HuH-7 (cell line): ENCODE data around the gene FTCD.

Experiments used
- DNase-seq: peaks from one replicate; pipeline ENCODE4 v3.0.0; 2011; ENCODE audit warnings: low spot score

The FTCD gene

DNA sequence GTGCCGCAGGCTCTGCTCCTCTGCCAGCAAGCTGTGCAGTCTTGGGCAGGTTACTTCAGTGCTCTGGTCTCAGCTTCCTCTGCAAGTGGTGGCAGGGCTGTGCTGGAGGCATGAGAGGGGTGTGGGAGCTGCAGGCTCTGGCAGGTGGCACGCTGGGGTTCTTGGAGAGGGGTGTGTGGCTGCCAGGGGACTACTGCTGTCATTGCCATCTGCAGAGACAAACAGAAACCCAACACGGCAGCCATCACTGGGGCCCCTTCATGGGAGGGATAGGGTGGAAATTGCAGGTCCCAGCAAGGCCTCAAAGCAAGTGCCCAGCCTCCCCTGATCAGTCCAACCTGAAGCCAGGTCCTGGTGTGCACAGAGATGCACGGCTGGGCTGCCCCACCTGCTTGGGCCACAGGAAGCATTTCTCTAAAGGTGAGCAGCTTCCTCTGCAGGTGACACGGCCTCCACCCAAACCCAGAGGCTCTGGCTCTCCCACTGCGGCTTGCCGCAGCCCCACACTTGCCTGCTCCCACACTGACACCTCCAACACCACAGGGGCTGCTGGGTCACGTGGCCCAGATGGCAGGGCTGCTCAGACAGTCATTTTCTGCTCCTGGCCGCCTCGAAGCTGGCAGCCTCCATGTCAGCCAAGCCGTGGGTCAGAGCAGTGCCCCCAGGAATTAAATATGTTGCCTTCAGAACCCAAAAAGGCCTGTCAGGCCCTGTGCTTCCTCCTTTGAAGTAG is 61.5 kb downstream of the FTCD start:
- no peak for DNase-seq

DNA sequence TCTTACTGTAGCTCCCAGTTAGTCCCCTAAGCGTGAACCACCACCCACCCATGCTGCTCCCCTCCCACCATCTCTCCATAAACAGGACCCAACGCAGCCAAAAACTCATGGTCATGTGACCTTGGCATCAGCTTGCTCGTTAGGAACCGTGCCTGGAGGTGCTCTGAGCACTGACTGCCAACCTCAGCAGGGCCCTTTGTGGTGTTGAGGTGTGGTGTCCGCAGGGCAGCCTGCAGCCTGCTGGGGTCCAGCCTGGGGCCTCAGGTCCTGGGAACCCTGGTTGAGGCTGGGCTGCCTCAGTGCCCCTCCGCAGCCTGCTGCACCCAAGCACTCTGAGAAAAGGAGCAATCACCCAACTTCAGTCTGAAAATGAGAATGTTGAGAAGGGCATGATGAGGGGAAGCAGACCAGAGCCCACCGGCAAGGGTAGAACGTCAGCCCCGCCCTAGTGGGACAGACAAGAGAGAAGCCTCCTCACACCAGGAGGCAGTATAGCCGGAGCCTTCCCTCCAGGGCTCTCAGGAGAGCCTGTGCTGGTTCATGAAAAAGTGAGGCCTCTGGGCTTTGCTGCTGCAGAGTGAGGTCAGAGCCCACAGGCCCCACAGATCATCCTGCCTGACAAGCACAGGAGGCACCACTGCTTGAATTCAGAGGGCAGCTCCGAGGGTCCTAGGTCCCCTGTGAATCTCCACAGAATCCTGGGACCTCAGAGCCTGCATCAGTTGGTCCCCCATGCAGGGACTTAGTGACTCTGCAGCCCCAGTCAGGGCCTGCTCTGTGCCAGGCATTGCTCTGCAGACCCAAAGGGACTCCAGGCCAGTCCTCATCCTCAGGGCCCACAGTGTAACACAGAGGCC is 62.3 kb downstream of the FTCD start:
- no peak for DNase-seq

DNA sequence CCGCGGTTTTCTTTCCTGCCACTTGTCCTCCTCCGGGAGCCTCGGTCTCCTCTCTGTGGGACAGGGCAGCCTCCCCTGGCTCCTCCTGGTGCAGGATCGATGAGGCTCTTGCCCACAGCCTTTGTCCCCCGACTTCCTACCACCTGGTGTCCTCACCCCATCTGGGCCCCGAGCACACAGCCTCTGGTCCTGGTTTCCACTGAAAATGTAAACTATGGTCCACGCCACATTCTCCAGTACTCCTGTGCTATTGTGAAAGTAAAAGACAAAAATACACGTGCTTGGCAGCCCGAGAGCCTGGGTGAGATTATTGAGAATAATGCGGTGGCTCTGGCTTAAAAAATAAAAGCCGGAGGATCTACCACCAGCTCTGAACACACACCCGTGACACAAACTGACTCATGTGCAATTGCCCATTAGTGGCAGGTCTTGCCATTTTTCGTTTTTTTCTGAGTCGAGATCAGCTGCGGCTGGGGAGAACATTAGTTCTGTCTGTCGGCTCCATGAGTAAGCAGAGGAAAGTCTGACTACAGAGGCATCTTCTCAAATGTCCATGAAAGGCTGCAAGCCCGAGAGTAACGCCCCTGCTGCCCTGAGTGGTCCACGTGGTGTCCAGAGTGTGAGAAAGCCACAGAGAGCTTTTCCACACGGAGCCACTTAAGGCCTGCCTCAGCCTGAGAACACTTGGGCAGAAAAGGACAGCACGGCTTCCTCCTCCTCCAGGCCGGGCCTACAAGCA is 63.2 kb downstream of the FTCD start:
- no peak for DNase-seq

DNA sequence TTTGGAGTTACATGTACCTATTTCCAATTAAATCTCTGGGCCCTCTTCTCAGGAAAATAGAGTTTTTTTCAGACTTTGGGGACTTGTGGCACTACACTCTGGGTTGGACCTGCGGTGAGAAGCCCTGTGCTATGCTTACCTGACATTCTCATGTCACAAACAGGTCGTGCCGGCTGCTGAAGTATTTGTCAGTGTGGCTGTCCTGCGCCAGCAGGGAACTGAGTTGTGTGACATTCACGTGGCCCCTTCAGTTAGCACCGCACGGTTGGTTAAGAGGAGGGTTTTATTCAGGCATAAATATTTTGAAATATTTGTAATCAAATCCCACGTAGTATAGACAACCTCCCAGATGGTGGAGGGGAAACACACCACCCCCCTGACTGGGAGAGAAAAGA is 63.8 kb downstream of the FTCD start:
- no peak for DNase-seq

- no peak for DNase-seq
These were observed 64.3 kb downstream of the FTCD start for GRCh38 chr21:46091118-46091517.

- no peak for DNase-seq
These were observed 66.1 kb downstream of the FTCD start for GRCh38 chr21:46089285-46089684.

DNA sequence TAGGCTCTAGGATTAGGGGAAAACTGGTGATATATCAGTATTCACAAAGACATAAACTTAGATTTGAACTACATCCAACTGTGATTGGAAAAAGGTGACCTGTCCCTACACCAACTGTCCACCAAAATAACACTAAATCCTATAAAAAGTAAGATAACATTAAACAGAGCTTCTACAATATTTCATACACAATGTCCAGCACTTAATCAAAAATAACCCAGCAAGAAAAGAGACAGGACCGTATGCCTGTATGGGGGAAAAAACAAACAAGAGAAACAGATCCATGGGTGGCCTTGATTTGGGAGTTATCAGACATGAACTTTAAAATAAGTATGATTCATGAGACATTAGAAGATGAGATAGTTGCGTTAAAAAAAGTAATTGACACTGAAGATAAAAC is 67.2 kb downstream of the FTCD start:
- no peak for DNase-seq

DNA sequence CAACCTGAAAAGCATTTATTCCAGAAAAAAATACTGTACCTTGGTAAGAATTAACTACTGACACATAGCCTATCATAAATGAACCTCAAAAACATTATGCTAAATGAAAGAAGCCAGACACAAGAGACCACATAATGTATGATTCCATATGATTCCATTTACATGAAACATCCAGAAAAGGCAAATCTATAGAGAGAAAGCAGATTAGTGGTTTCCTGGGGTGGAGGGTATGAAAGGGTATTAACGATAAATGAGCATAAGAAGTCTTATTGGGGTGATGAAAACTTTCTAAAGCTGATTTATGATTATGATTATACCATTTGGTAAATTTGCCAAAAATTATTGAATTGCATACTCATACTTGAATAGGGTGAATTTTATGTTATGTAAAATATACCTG is 67.7 kb downstream of the FTCD start:
- DNase-seq: no peak
